ENCODE data around the gene TRAF4. TPM values are rescaled to one million over a fixed set of nuclear protein-coding genes. Genes with fewer than 3 reads are reported as not detected.

The TRAF4 gene
- total RNA-seq, 1 experiment from 2014 or later: 126 TPM

GRCh38 chr17:28715217-28715616, 28.6 kb upstream of the TRAF4 start:
- TF ChIP-seq CTCF (IDR thresholded peaks at IDR 0.05; ENCODE audit: unreplicated experiment): no peak
- DNase-seq (ENCODE audit: unreplicated experiment): no peak
- intact Hi-C loops (cut with micrococcal nuclease): no loop called here
- peaks cover 49% of the 10 kb centered on the region for H3K36me3 Mint-ChIP-seq (ENCODE audit: insufficient read depth, unreplicated experiment)
- H3K27me3 Mint-ChIP-seq (ENCODE audit: insufficient read depth, unreplicated experiment): no peaks in the 10 kb centered on the region
- H3K27ac Mint-ChIP-seq (ENCODE audit: low read depth, unreplicated experiment): no peak overlapping the region
- CTCF ChIA-PET: interaction anchor here (1.1 to 2.1 kb wide), 3 partner anchors 12 to 68 kb away, joined by 5 to 12 read pairs (median 5); partner anchors contain the start of gene TLCD1
- H3K4me1 Mint-ChIP-seq (ENCODE audit: insufficient read depth, unreplicated experiment): peaks cover 42% of the 10 kb centered on the region
- POLR2A ChIA-PET: interaction anchor here (2.5 to 3.6 kb wide), 2 partner anchors 11 to 53 kb away, joined by 17 to 31 read pairs; partner anchors contain the start of genes SDF2, SUPT6H and TLCD1
- H3K4me3 Mint-ChIP-seq (ENCODE audit: unreplicated experiment): peak overlapping the region; percentile 91
- BruUV-seq (replicated peaks): no TSS peak
- no peaks in the 10 kb centered on the region for H3K9me3 Mint-ChIP-seq (ENCODE audit: unreplicated experiment)

GRCh38 chr17:28716740-28717577, 26.9 kb upstream of the TRAF4 start:
- H3K36me3 Mint-ChIP-seq (ENCODE audit: insufficient read depth, unreplicated experiment): peaks cover 61% of the 10 kb centered on the region
- CTCF ChIA-PET: interaction anchor here (0.6 to 2.1 kb wide), 5 partner anchors 9 to 115 kb away, joined by 3 to 12 read pairs (median 3); partner anchors contain the start of gene TLCD1
- peak overlapping the region; percentile 97 for H3K27ac Mint-ChIP-seq (ENCODE audit: low read depth, unreplicated experiment)
- TF ChIP-seq CTCF (IDR thresholded peaks at IDR 0.05; ENCODE audit: unreplicated experiment): no peak
- peaks cover 36% of the 10 kb centered on the region for H3K4me1 Mint-ChIP-seq (ENCODE audit: insufficient read depth, unreplicated experiment)
- POLR2A ChIA-PET: interaction anchor here (0.6 to 3.6 kb wide), 16 partner anchors 9 to 675 kb away, joined by 3 to 31 read pairs (median 4); partner anchors contain the start of genes ALDOC, BLTP2, NEK8 and SDF2
- no TSS peak for BruUV-seq (replicated peaks)
- peak overlapping the region; percentile 91 for H3K4me3 Mint-ChIP-seq (ENCODE audit: unreplicated experiment)
- peak; percentile 43 for DNase-seq (ENCODE audit: unreplicated experiment)
- H3K27me3 Mint-ChIP-seq (ENCODE audit: insufficient read depth, unreplicated experiment): no peaks in the 10 kb centered on the region
- H3K9me3 Mint-ChIP-seq (ENCODE audit: unreplicated experiment): no peaks in the 10 kb centered on the region
- intact Hi-C loops (cut with micrococcal nuclease): no loop called here

- POLR2A ChIA-PET: interaction anchor here (2.5 to 18.0 kb wide), 6 partner anchors 8 to 233 kb away, joined by 17 to 1135 read pairs (median 75); partner anchors contain the start of genes BLTP2, NEK8, PHF12 and SDF2
- CTCF ChIA-PET: interaction anchor here (2.1 kb wide), 1 partner anchor 9 kb away, joined by 12 read pairs; the partner anchor contains the start of gene TLCD1
- no TSS peak for BruUV-seq (replicated peaks)
Observed at GRCh38 chr17:28717578-28718332, 26.1 kb upstream of the TRAF4 start, which contains the start of gene RAB34. TSS of gene RAB34 (minus strand) at chr17:28717868. CDS start at chr17:28717266, 602 bp downstream.

More at GRCh38 chr17:28717578-28718332, 26.1 kb upstream of the TRAF4 start, which contains the start of gene RAB34:
- no peaks in the 10 kb centered on the region for H3K9me3 Mint-ChIP-seq (ENCODE audit: unreplicated experiment)
- peaks cover 31% of the 10 kb centered on the region for H3K4me1 Mint-ChIP-seq (ENCODE audit: insufficient read depth, unreplicated experiment)
- H3K27ac Mint-ChIP-seq (ENCODE audit: low read depth, unreplicated experiment): peak within 1 kb of the TSS; percentile 97
- peak; percentile 90 for DNase-seq (ENCODE audit: unreplicated experiment)
- intact Hi-C loops (cut with micrococcal nuclease): loop anchor here (2.0 kb wide), 1 partner anchor 71 kb away; no protein-coding TSS in a partner anchor
- TF ChIP-seq CTCF (IDR thresholded peaks at IDR 0.05; ENCODE audit: unreplicated experiment): peak; percentile 26
- H3K4me3 Mint-ChIP-seq (ENCODE audit: unreplicated experiment): peak within 1 kb of the TSS; percentile 91
- no peaks in the 10 kb centered on the region for H3K27me3 Mint-ChIP-seq (ENCODE audit: insufficient read depth, unreplicated experiment)
- peaks cover 63% of the 10 kb centered on the region for H3K36me3 Mint-ChIP-seq (ENCODE audit: insufficient read depth, unreplicated experiment)

Data from MCF 10A (cell line).